Common myeloid progenitor, CD34-positive (primary cell): ENCODE results near the gene INTS3.
"Not testable (repeated sequence)": the region's sequence is repeated elsewhere in the genome, so short reads cannot be mapped to it uniquely, and the experiment has no call there.

ENCODE experiments used
- CTCF ChIA-PET: fragments of 350-600 bp; sonication (Branson Sonifier 250); formaldehyde crosslinking; loops from one replicate; lab custom pipeline; 2021; ENCODE audit warnings: antibody characterized with exemption; lab: Charles Lee
- POLR2A ChIA-PET: fragments of 350-600 bp; sonication (Branson Sonifier 250); formaldehyde crosslinking; loops from one replicate; lab custom pipeline; 2021; ENCODE audit warnings: antibody characterized with exemption; lab: Charles Lee
- DNase-seq, 3 donors: peaks; one replicate each; pipeline versions ENCODE4 v3.0.0 to v3.0.0-alpha.2; 2013
- H3K27ac ChIP-seq, 2 experiments: 1 replicate in 1 of 2; 2 replicates in 1 of 2; pipeline ENCODE4 v1.7.0; 2013; ENCODE audit warnings: inconsistent platforms in 2 of 2, low read length in 2 of 2, mild to moderate bottlenecking in 2 of 2, low read depth in 1 of 2, moderate library complexity in 1 of 2; ENCODE audit not compliant: severe bottlenecking in 2 of 2, insufficient read depth in 1 of 2, poor library complexity in 1 of 2
- H3K27me3 ChIP-seq, 5 experiments: replicated peaks in 2 of 5; 1 replicate in 3 of 5; 2 replicates in 2 of 5; pipeline versions ENCODE4 v1.6.1 to v1.7.0; 2013; ENCODE audit warnings: low read length in 4 of 5, mild to moderate bottlenecking in 2 of 5, moderate library complexity in 2 of 5, inconsistent platforms in 1 of 5; ENCODE audit not compliant: insufficient read depth in 5 of 5, control insufficient read depth in 4 of 5
- H3K36me3 ChIP-seq, 4 experiments: 1 replicate in 2 of 4; 2 replicates in 2 of 4; pipeline versions ENCODE4 v1.6.1 to v1.7.0; 2013; ENCODE audit warnings: low read length in 3 of 4, control low read depth in 1 of 4, mild to moderate bottlenecking in 1 of 4; ENCODE audit not compliant: control insufficient read depth in 4 of 4, insufficient read depth in 4 of 4
- H3K4me1 ChIP-seq, 4 experiments: 1 replicate in 3 of 4; 2 replicates in 1 of 4; pipeline versions ENCODE4 v1.6.1 to v1.7.1; 2013; ENCODE audit warnings: low read length in 3 of 4, mild to moderate bottlenecking in 3 of 4, control low read depth in 1 of 4, inconsistent platforms in 1 of 4, moderate library complexity in 1 of 4; ENCODE audit not compliant: control insufficient read depth in 4 of 4, insufficient read depth in 4 of 4; ENCODE audit errors: control extremely low read depth in 1 of 4
- H3K4me3 ChIP-seq, 7 experiments: 1 replicate in 4 of 7; 2 replicates in 3 of 7; pipeline versions ENCODE4 v1.5.1 to v1.7.0; 2013; ENCODE audit warnings: mild to moderate bottlenecking in 7 of 7, low read length in 6 of 7, moderate library complexity in 6 of 7, inconsistent platforms in 2 of 7, low read depth in 2 of 7, control low read depth in 1 of 7; ENCODE audit not compliant: insufficient read depth in 4 of 7, control insufficient read depth in 1 of 7; ENCODE audit errors: extremely low read depth in 1 of 7
- H3K9me3 ChIP-seq, 5 experiments: 1 replicate in 4 of 5; 2 replicates in 1 of 5; pipeline versions ENCODE4 v1.6.1 to v1.7.1; 2013; ENCODE audit warnings: low read length in 4 of 5, mild to moderate bottlenecking in 2 of 5, inconsistent platforms in 1 of 5, low read depth in 1 of 5, moderate library complexity in 1 of 5; ENCODE audit not compliant: control insufficient read depth in 4 of 5, insufficient read depth in 2 of 5; ENCODE audit errors: control extremely low read depth in 1 of 5
- WGBS: methylation state at CpG from one replicate; pipeline ENCODE4 v1.1.5; 2013; ENCODE audit not compliant: insufficient coverage; 5-methylcytosine and 5-hydroxymethylcytosine counted together

The INTS3 gene

GRCh38 chr1:153711026-153711425, 16.8 kb upstream of the INTS3 start:
- no peaks in the 10 kb centered on the region for H3K4me1 ChIP-seq
- WGBS: 83% methylated on average over 3 of the region's 7 CpGs
- H3K4me3 ChIP-seq: no peak overlapping the region
- ChIA-PET POLR2A (no interaction called here), CTCF (no interaction called here)
- DNase-seq: no peak
- no peaks in the 10 kb centered on the region for H3K36me3 ChIP-seq
- H3K27ac ChIP-seq: no peak overlapping the region
- H3K9me3 ChIP-seq: no peaks in the 10 kb centered on the region
- no peaks in the 10 kb centered on the region for H3K27me3 ChIP-seq

- no CpG with 5 or more reads among the region's 5 CpGs for WGBS
- POLR2A ChIA-PET: interaction anchor here (1.6 kb wide), 1 partner anchor 12 kb away, joined by 4 read pairs; the partner anchor contains the start of gene INTS3
These were observed 11.6 kb upstream of the INTS3 start for GRCh38 chr1:153716211-153716610.

GRCh38 chr1:153717330-153717729, 10.5 kb upstream of the INTS3 start:
- Histone ChIP-seq H3K27ac (no peak overlapping the region), H3K36me3 (no peaks in the 10 kb centered on the region), H3K4me3 (no peak overlapping the region), H3K4me1 (no peaks in the 10 kb centered on the region), H3K9me3 (no peaks in the 10 kb centered on the region), H3K27me3 (no peaks in the 10 kb centered on the region)
- CTCF ChIA-PET: interaction anchor here (0.6 to 1.5 kb wide), 2 partner anchors 33 to 1489 kb away, joined by 3 read pairs; no protein-coding TSS in a partner anchor
- WGBS: 97% methylated on average over 3 of the region's 3 CpGs
- no peak for DNase-seq
- POLR2A ChIA-PET: interaction anchor here (0.5 to 1.6 kb wide), 2 partner anchors 10 to 16 kb away, joined by 3 to 4 read pairs; partner anchors contain the start of gene INTS3

More at GRCh38 chr1:153716211-153716610, 11.6 kb upstream of the INTS3 start:
- not testable (repeated sequence) for H3K36me3 ChIP-seq, H3K4me1 ChIP-seq, H3K4me3 ChIP-seq, H3K9me3 ChIP-seq, DNase-seq, H3K27ac ChIP-seq, H3K27me3 ChIP-seq
- CTCF ChIA-PET: interaction anchor here (0.6 to 0.9 kb wide), 2 partner anchors 37 to 247 kb away, joined by 3 read pairs; partner anchors contain the start of gene SLC39A1

GRCh38 chr1:153723687-153724086, 4.2 kb upstream of the INTS3 start:
- Histone ChIP-seq H3K36me3 (no peaks in the 10 kb centered on the region), H3K9me3 (no peaks in the 10 kb centered on the region), H3K27me3 (no peaks in the 10 kb centered on the region), H3K4me1 (peaks cover 0 to 10% (median 6%) of the 10 kb centered on the region in 4 experiments), H3K27ac (no peak overlapping the region), H3K4me3 (no peak overlapping the region)
- DNase-seq: no peak
- 100% methylated on average over 2 of the region's 3 CpGs for WGBS
- ChIA-PET POLR2A (no interaction called here), CTCF (no interaction called here)

GRCh38 chr1:153724634-153725033, 3.2 kb upstream of the INTS3 start:
- H3K27me3 ChIP-seq, POLR2A ChIA-PET: not testable (repeated sequence)

GRCh38 chr1:153728305-153729066, 636 bp downstream of the INTS3 start:
- ChIA-PET CTCF (interaction anchor here (0.7 to 1.9 kb wide), 5 partner anchors 10 to 51 kb away, joined by 3 to 8 read pairs (median 4); no protein-coding TSS in a partner anchor), POLR2A (interaction anchor here (0.6 to 1.0 kb wide), 3 partner anchors 12 to 231 kb away, joined by 3 to 4 read pairs (median 3); partner anchors contain the start of gene S100A14)
- DNase-seq: peak in 2 of 3 donors; percentile 45 to 55

More at GRCh38 chr1:153724634-153725033, 3.2 kb upstream of the INTS3 start:
- WGBS: 92% methylated on average over 2 of the region's 4 CpGs
- peaks cover 6 to 17% (median 13%) of the 10 kb centered on the region in 4 experiments for H3K4me1 ChIP-seq
- H3K36me3 ChIP-seq, H3K9me3 ChIP-seq, H3K27ac ChIP-seq, H3K4me3 ChIP-seq, DNase-seq: not testable (repeated sequence)
- CTCF ChIA-PET: interaction anchor here (1.4 kb wide), 1 partner anchor 12 kb away, joined by 3 read pairs; no protein-coding TSS in a partner anchor

More at GRCh38 chr1:153728305-153729066, 636 bp downstream of the INTS3 start:
- Histone ChIP-seq H3K27me3 (no peaks in the 10 kb centered on the region), H3K4me3 (peak overlapping the region; percentile 78 to 99 (median 87)), H3K36me3 (peaks cover 0 to 6% (median 0%) of the 10 kb centered on the region in 4 experiments), H3K9me3 (no peaks in the 10 kb centered on the region), H3K4me1 (peaks cover 6 to 19% (median 13%) of the 10 kb centered on the region in 4 experiments), H3K27ac (peak overlapping the region; percentile 88 to 98)
- 0% methylated on average over 6 of the region's 19 CpGs for WGBS
